ENCODE results near the gene SDF4.
"Not testable (repeated sequence)": the region's sequence is repeated elsewhere in the genome, so short reads cannot be mapped to it uniquely, and the experiment has no call there.

The SDF4 gene

DNA sequence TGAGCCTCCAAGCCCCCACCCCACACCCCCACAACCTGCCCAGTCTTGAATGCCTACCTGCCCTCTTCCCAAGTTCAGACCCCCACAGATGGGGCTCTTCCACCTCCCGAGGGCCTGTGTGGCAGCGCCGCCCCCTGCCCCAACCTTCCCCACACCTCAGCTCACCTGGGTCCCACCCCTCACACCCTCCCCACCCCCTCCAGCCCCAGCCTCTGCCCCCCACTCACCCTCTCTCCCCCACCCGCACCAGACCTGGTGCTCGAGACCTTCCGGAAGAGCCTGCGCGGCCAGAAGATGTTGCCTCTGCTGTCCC lies 34.7 kb downstream of the SDF4 start:
- POLR2A ChIA-PET = no interaction called here
- TF ChIP-seq, protein P1, sequence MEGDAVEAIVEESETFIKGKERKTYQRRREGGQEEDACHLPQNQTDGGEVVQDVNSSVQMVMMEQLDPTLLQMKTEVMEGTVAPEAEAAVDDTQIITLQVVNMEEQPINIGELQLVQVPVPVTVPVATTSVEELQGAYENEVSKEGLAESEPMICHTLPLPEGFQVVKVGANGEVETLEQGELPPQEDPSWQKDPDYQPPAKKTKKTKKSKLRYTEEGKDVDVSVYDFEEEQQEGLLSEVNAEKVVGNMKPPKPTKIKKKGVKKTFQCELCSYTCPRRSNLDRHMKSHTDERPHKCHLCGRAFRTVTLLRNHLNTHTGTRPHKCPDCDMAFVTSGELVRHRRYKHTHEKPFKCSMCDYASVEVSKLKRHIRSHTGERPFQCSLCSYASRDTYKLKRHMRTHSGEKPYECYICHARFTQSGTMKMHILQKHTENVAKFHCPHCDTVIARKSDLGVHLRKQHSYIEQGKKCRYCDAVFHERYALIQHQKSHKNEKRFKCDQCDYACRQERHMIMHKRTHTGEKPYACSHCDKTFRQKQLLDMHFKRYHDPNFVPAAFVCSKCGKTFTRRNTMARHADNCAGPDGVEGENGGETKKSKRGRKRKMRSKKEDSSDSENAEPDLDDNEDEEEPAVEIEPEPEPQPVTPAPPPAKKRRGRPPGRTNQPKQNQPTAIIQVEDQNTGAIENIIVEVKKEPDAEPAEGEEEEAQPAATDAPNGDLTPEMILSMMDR (IDR thresholded peaks at IDR 0.05; ENCODE audit: control extremely low read depth, extremely low read depth, low read depth, missing control alignments) = no peak
- CTCF ChIA-PET = no interaction called here
- DNase-seq (ENCODE audit: extremely low spot score) = no peak

DNA sequence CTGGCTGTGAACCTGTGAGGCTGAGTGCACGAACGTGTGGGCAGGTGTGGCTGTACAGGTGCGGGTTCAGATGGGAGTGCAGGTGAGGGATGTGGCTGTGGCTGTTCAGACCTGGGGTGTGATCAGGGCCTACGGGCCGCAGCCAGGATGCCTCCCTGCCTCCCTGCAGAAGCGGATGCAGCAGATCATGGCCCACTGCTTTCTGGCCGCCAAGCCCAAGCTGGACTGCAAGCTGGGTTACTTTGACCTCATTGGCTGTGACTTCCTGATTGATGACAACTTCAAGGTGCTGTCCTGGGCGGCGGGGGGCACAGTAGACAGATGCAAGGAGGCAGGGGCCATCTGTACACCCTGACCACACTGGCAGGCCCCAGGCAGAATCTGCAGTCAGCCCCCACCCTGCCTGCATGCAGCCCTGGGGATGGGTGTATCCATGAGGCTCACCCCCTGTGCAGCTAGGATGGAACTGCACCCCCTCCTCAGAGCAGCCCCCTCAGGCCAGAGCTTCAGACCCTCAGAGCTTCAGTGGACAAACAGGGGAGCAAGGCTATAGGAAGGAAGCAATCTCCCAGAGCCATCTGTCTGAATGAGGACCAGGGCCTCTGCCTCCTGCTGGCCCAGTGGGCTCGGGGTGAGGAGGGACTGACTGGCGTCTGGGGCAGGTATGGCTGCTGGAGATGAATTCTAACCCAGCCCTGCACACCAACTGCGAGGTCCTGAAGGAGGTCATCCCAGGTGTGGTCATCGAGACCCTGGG lies 35.2 kb downstream of the SDF4 start:
- DNase-seq (ENCODE audit: extremely low spot score) = no peak
- ChIA-PET CTCF (no interaction called here), POLR2A (no interaction called here)
- TF ChIP-seq, protein P1 (IDR thresholded peaks at IDR 0.05; ENCODE audit: control extremely low read depth, extremely low read depth, low read depth, missing control alignments) = no peak

DNA sequence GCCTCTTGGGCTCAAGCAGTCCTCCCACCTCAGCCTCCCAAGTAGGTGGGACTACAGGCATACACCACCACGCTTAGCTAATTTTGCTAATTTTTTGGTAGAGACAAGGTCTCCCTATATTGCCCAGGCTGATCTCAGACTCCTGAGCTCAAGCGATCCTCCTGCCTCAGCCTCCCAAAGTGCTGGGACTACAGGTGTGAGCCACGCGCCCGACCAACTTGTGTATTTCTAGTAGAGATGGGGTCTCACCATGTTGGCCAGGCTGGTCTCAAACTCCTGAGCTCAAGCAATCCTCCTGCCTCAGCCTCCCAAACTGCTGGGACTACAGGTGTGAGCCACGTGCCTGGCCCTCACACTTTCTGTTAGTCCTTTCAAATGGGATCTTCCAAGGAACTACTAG lies 36.1 kb downstream of the SDF4 start:
- DNase-seq (ENCODE audit: extremely low spot score); CTCF ChIA-PET; POLR2A ChIA-PET: not testable (repeated sequence)

DNA sequence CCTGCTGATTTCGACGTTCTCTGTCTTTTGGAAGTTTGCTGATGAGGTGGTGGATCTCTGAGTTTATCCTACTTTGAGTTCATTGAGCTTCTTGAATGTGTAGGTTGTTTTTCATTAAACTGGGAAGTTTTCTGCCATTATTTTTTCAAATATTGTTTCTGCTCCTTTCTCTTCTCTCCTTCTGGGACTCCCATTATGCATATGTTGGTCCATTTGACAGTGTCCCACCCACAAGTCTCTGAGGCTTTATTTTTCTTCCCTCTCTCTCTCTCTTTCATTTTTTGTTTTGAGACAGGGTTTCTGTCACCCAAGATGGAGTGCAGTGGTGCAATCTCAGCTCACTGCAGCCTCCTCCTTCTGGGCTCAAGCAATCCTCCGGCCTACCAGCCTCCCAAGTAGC lies 37.1 kb downstream of the SDF4 start:
- TF ChIP-seq, protein P1 (IDR thresholded peaks at IDR 0.05; ENCODE audit: control extremely low read depth, extremely low read depth, low read depth, missing control alignments) = no peak
- CTCF ChIA-PET = interaction anchor here (0.9 to 1.0 kb wide), 3 partner anchors 13 to 72 kb away, joined by 3 read pairs; no protein-coding TSS in a partner anchor
- no peak for DNase-seq (ENCODE audit: extremely low spot score)
- POLR2A ChIA-PET = no interaction called here

DNA sequence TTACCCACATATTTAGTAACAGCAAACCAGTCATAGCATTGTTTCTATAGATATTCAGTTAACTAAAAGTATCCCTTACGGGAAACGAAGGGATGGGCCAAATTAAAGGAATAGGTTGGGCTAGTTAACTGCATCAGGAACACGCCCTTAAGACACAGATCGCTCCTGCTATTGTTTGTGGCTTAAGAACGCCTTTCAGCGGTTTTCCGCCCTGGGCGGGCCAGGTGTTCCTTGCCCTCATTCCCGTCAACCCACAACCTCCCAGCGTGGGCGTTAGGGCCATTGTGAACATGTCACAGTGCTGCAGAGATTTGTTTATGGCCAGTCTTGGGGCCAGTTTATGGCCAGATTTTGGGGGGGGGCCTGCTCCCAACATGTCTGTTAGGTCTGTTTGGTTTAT lies 40.1 kb downstream of the SDF4 start:
- ChIA-PET POLR2A (no interaction called here), CTCF (interaction anchor here (0.9 kb wide), 1 partner anchor 9 kb away, joined by 3 read pairs; no protein-coding TSS in a partner anchor)
- DNase-seq (ENCODE audit: extremely low spot score) = no peak
- TF ChIP-seq, protein P1 (IDR thresholded peaks at IDR 0.05; ENCODE audit: control extremely low read depth, extremely low read depth, low read depth, missing control alignments) = no peak

DNA sequence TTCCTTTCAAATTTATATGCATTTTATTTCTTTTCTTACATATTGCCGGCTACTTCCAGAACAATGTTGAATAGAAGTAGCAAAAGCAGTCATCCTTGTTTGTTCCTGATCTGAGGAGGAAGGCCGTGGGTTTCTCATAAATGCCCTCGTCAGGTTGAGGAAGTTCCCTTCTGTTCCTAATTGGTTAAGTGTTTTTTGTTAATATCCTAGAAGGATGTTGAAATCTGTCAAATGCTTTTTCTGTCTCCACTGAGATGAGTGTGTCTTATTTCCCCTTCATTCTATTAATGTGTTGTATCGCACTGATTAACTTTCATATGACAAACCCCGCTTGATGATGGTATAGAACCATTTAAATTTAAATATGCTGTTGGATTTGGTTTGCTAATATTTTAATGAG lies 42.7 kb downstream of the SDF4 start:
- POLR2A ChIA-PET = no interaction called here
- TF ChIP-seq, protein P1 (IDR thresholded peaks at IDR 0.05; ENCODE audit: control extremely low read depth, extremely low read depth, low read depth, missing control alignments) = no peak
- DNase-seq (ENCODE audit: extremely low spot score) = no peak
- CTCF ChIA-PET = no interaction called here

DNA sequence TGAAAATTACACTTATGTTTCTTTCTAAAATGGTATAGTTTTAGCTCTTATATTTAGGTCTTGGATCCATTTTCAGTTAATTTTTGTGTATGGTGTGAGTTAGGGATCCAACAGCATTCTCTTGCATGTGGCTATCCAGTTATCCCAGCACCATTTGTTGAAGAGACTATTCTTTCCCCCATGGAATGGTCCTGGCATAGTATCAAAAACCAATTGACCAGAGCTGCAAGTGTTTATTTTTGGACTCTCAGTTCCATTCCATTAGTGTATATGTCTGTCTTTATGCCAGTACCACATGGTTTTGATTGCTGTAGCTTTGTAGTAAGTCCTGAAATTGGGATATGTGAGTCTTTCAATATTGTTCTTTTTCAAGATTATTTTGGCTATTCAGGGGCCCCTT lies 43.9 kb downstream of the SDF4 start:
- TF ChIP-seq, protein P1 (IDR thresholded peaks at IDR 0.05; ENCODE audit: control extremely low read depth, extremely low read depth, low read depth, missing control alignments) = no peak
- CTCF ChIA-PET = interaction anchor here (0.8 to 1.2 kb wide), 4 partner anchors 12 to 104 kb away, joined by 3 read pairs; no protein-coding TSS in a partner anchor
- POLR2A ChIA-PET = no interaction called here
- no peak for DNase-seq (ENCODE audit: extremely low spot score)

Data from GM10248 (cell line).